ENCODE data around the gene ERFE. TPM values are rescaled to one million over a fixed set of nuclear protein-coding genes. Genes with fewer than 3 reads are reported as not detected.
A peak's percentile ranks its signal among the peaks of the same experiment; 100 is the strongest.

ERFE gene
- total and polyA plus RNA-seq, 2 of the 13 experiments (the other 11 are each of a cell fraction or from before 2014, with no cell fraction given): 0.09 TPM; not detected in 1

DNA sequence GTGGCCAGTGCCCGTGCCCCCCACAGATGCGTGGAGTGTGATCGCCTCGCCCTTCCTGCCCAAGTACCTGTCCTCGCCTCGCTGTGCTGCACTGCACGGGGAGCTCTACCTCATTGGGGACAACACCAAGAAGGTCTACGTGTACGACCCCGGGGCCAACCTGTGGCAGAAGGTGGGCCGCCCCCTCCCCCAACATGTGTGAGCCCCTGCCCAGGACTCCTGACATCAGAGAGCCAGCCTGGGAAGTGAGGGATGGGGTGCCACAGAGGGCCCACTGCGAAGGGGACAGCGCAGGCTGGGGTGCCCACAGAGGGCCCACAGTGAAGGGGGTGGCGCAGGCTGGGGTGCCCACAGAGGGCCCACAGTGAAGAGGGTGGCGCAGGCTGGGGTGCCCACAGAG lies 9.8 kb upstream of the ERFE start:
- H3K27me3 ChIP-seq (ENCODE audit: control insufficient read depth in 1 of 2, insufficient read depth in 2 of 2, low read length in 2 of 2): peaks cover 27 to 58% of the 10 kb centered on the region in 2 experiments
- no peak overlapping the region for H2AFZ ChIP-seq (ENCODE audit: low read length)
- H4K20me1 ChIP-seq (ENCODE audit: insufficient read depth, low read length): no peaks in the 10 kb centered on the region
- H3K9ac ChIP-seq (ENCODE audit: insufficient read depth, low read depth, low read length): no peak overlapping the region
- no TSS peak for BruUV-seq (replicated peaks)
- no peak overlapping the region for H3K27ac ChIP-seq (ENCODE audit: extremely low read length, insufficient read depth, low read length)
- TF ChIP-seq HNRNPL (IDR thresholded peaks at IDR 0.05; ENCODE audit: low read depth, low read length) (0 out of 2 replicates have a peak, but pooled peaks have one; percentile 25), SMYD3 (CRISPR knock-in tag; IDR thresholded peaks at IDR 0.05) (no peak)
- ChIA-PET CTCF (ENCODE audit: low intra/inter-chr PET ratio, low total read pairs) (no interaction called here), POLR2A (no interaction called here)
- 0 out of 2 replicates have a peak, but pooled peaks cover 21% of the 10 kb centered on the region for H3K4me1 ChIP-seq (ENCODE audit: insufficient read depth, low read length)
- no peak overlapping the region for H3K4me2 ChIP-seq (ENCODE audit: low read depth, low read length)
- FAIRE-seq (no peak), DNase-seq (ENCODE audit: low spot score) (no peak), ATAC-seq (no peak)
- no peak overlapping the region for H3K4me3 ChIP-seq (replicated peaks in 1 of 3; ENCODE audit: insufficient read depth in 1 of 3, low read depth in 2 of 3, low read length in 3 of 3)
- H3K79me2 ChIP-seq (ENCODE audit: insufficient read depth, low read length): no peaks in the 10 kb centered on the region
- no peaks in the 10 kb centered on the region for H3K9me3 ChIP-seq (ENCODE audit: low read length)
- in situ Hi-C loops (cut with HindIII; ENCODE audit: extremely low pct_ligation_motif_present, low pct_unique_long_range_greater_than_20kb) (no loop called here), intact Hi-C loops (cut with micrococcal nuclease; ENCODE audit: unreplicated experiment) (no loop called here)
- no peaks in the 10 kb centered on the region for H3K36me3 ChIP-seq (replicated peaks in 1 of 2; ENCODE audit: control insufficient read depth in 1 of 2, insufficient read depth in 2 of 2, low read length in 2 of 2)
- 55% methylated on average over 15 of the region's 15 CpGs for WGBS (ENCODE audit: low lambda C conversion rate)

- Histone ChIP-seq H3K27ac (ENCODE audit: extremely low read length, insufficient read depth, low read length) (no peak overlapping the region), H3K27me3 (ENCODE audit: control insufficient read depth in 1 of 2, insufficient read depth in 2 of 2, low read length in 2 of 2) (peaks cover 27 to 58% of the 10 kb centered on the region in 2 experiments), H3K79me2 (ENCODE audit: insufficient read depth, low read length) (no peaks in the 10 kb centered on the region), H3K9ac (ENCODE audit: insufficient read depth, low read depth, low read length) (no peak overlapping the region), H3K36me3 (replicated peaks in 1 of 2; ENCODE audit: control insufficient read depth in 1 of 2, insufficient read depth in 2 of 2, low read length in 2 of 2) (no peaks in the 10 kb centered on the region), H3K9me3 (ENCODE audit: low read length) (no peaks in the 10 kb centered on the region), H3K4me1 (ENCODE audit: insufficient read depth, low read length) (0 out of 2 replicates have a peak, but pooled peaks cover 21% of the 10 kb centered on the region), H4K20me1 (ENCODE audit: insufficient read depth, low read length) (no peaks in the 10 kb centered on the region), H3K4me3 (replicated peaks in 1 of 3; ENCODE audit: insufficient read depth in 1 of 3, low read depth in 2 of 3, low read length in 3 of 3) (peak overlapping the region in 1 of 3 experiments; percentile 45; a peak in 1 of 6 replicates), H2AFZ (ENCODE audit: low read length) (no peak overlapping the region), H3K4me2 (ENCODE audit: low read depth, low read length) (peak overlapping the region; percentile 29; the same call in 1 of the 2 replicates)
- BruUV-seq (replicated peaks): no TSS peak
- ChIA-PET CTCF (ENCODE audit: low intra/inter-chr PET ratio, low total read pairs) (no interaction called here), POLR2A (interaction anchor here (1.7 kb wide), 1 partner anchor 89 kb away, joined by 5 read pairs; the partner anchor contains the start of gene SCLY)
- DNase-seq (ENCODE audit: low spot score) (no peak), ATAC-seq (peak; percentile 30), FAIRE-seq (no peak)
- WGBS (ENCODE audit: low lambda C conversion rate): 25% methylated on average over 10 of the region's 14 CpGs
- in situ Hi-C loops (cut with HindIII; ENCODE audit: extremely low pct_ligation_motif_present, low pct_unique_long_range_greater_than_20kb) (no loop called here), intact Hi-C loops (cut with micrococcal nuclease; ENCODE audit: unreplicated experiment) (no loop called here)
- TF ChIP-seq ZFX (CRISPR knock-in tag; IDR thresholded peaks at IDR 0.05; ENCODE audit: low read depth) (peak; percentile 20; the same call in 1 of the 2 replicates), MYNN (CRISPR knock-in tag; IDR thresholded peaks at IDR 0.05; ENCODE audit: low read depth) (no peak), LCORL (IDR thresholded peaks at IDR 0.05) (peak; percentile 66), LCORL (CRISPR knock-in tag; IDR thresholded peaks at IDR 0.05) (no peak), ZNF274 (CRISPR knock-in tag; IDR thresholded peaks at IDR 0.05) (no peak), ADNP (CRISPR knock-in tag; IDR thresholded peaks at IDR 0.05) (no peak), AKNA (CRISPR knock-in tag; IDR thresholded peaks at IDR 0.05; ENCODE audit: borderline replicate concordance) (no peak), HNRNPLL (IDR thresholded peaks at IDR 0.05; ENCODE audit: low read depth, low read length, poor library complexity, severe bottlenecking) (peak; percentile 24)
- TF ChIP-seq, protein P1, sequence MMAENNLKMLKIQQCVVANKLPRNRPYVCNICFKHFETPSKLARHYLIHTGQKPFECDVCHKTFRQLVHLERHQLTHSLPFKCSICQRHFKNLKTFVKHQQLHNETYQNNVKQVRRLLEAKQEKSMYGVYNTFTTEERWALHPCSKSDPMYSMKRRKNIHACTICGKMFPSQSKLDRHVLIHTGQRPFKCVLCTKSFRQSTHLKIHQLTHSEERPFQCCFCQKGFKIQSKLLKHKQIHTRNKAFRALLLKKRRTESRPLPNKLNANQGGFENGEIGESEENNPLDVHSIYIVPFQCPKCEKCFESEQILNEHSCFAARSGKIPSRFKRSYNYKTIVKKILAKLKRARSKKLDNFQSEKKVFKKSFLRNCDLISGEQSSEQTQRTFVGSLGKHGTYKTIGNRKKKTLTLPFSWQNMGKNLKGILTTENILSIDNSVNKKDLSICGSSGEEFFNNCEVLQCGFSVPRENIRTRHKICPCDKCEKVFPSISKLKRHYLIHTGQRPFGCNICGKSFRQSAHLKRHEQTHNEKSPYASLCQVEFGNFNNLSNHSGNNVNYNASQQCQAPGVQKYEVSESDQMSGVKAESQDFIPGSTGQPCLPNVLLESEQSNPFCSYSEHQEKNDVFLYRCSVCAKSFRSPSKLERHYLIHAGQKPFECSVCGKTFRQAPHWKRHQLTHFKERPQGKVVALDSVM (CRISPR knock-in tag; IDR thresholded peaks at IDR 0.05): peak; percentile 41; the same call in 1 of the 2 replicates
Observed at GRCh38 chr2:238149841-238150572, 8.8 kb upstream of the ERFE start.

Measured in HepG2 (cell line).